Spleen (tissue), 13 donors: ENCODE results near the gene IMPACT. TPM values are rescaled to one million over a fixed set of nuclear protein-coding genes. Genes with fewer than 3 reads are reported as not detected.

Source experiments
- DNase-seq: peaks from one replicate; pipeline ENCODE4 v3.0.0-alpha.2; 2020
- H3K27ac ChIP-seq, 8 donors: fragments of 200-600 bp; sonication (generic) in 7 of 8; 1 replicate in 4 of 8; 2 replicates in 4 of 8; pipeline versions ENCODE4 v1.5.0 to v1.8.0; 2016 to 2021; ENCODE audit warnings: inconsistent platforms in 4 of 8, mild to moderate bottlenecking in 4 of 8, moderate library complexity in 1 of 8
- H3K27me3 ChIP-seq, 7 donors: fragments of 200-600 bp; sonication (generic) in 6 of 7; replicated peaks in 1 of 7; 1 replicate in 4 of 7; 2 replicates in 3 of 7; pipeline versions ENCODE4 v1.5.0 to v1.8.0; 2016 to 2021; ENCODE audit warnings: inconsistent platforms in 3 of 7, mild to moderate bottlenecking in 1 of 7
- H3K36me3 ChIP-seq, 6 donors: fragments of 200-600 bp; sonication (generic) in 5 of 6; 1 replicate in 4 of 6; 2 replicates in 2 of 6; pipeline versions ENCODE4 v1.5.0 to v1.8.0; 2016 to 2021; ENCODE audit warnings: inconsistent platforms in 2 of 6
- H3K4me1 ChIP-seq, 6 donors: fragments of 200-600 bp; sonication (generic) in 5 of 6; 1 replicate in 3 of 6; 2 replicates in 3 of 6; pipeline versions ENCODE4 v1.5.0 to v1.8.0; 2016 to 2021; ENCODE audit warnings: inconsistent platforms in 3 of 6
- H3K4me3 ChIP-seq, 8 donors: fragments of 200-600 bp; sonication (generic) in 7 of 8; 1 replicate in 4 of 8; 2 replicates in 4 of 8; pipeline versions ENCODE4 v1.5.0 to v1.8.0; 2016 to 2021; ENCODE audit warnings: inconsistent platforms in 4 of 8, mild to moderate bottlenecking in 4 of 8, moderate library complexity in 2 of 8
- H3K9me3 ChIP-seq, 8 donors: fragments of 200-600 bp; sonication (generic) in 7 of 8; 1 replicate in 4 of 8; 2 replicates in 4 of 8; pipeline versions ENCODE4 v1.5.0 to v1.8.0; 2016 to 2021; ENCODE audit warnings: inconsistent platforms in 4 of 8
- CTCF ChIP-seq, 11 experiments: fragments of 200-600 bp in 7 of 11; fragments of 450-650 bp in 4 of 11; sonication (generic) in 4 of 11; IDR thresholded peaks in 8 of 11; conservative IDR thresholded peaks in 3 of 11; 1 replicate in 7 of 11; 2 replicates in 4 of 11; pipeline versions ENCODE4 v1.4.0 to v1.8.0; 2016 to 2021; ENCODE audit warnings: antibody characterized with exemption in 11 of 11, inconsistent platforms in 4 of 11, mild to moderate bottlenecking in 1 of 11
- POLR2A ChIP-seq, 3 donors: fragments of 450-650 bp; IDR thresholded peaks; one replicate each; pipeline ENCODE4 v1.5.1; 2017; ENCODE audit warnings: antibody characterized with exemption in 3 of 3, mild to moderate bottlenecking in 1 of 3
- POLR2AphosphoS5 ChIP-seq, 3 donors: sonication (generic); formaldehyde crosslinking; IDR thresholded peaks; one replicate each; pipeline ENCODE4 v1.5.1; 2017; ENCODE audit warnings: antibody characterized with exemption in 3 of 3
- WGBS, 5 donors: extraction: QIAGEN DNeasy Blood & Tissue Kit in 3 of 5; methylation state at CpG; one replicate each; pipeline versions ENCODE4 v1.1.5 to v1.1.7; 2013 to 2018; 5-methylcytosine and 5-hydroxymethylcytosine counted together
- intact Hi-C: fragments of 100-400 bp; cut with DNase I; formaldehyde crosslinking; loops from one replicate; pipeline ENCODE4 v1.15.0; 2023; ENCODE audit warnings: low total_unique reads
- long read RNA-seq, 2 donors: transcript quantifications; one replicate each; lab custom pipeline, GENCODE V29; 2026
- polyA plus RNA-seq, 3 donors: library from polyadenylated mRNA; stranded (reverse); fragments of 200-250 nt; gene quantifications; one replicate each; pipeline ENCODE4 v1.2.1, GENCODE V29; 2013
- total RNA-seq, 7 donors: library from RNA; depleted of rRNA in 3 of 7; stranded (reverse); fragments of >200 nt in 3 of 7; fragmentation: NEBNext Ultra II Directional in 4 of 7; extraction: Animal tissue kit (Norgen Biotek cat#: 25700) in 4 of 7; gene quantifications; one replicate each; pipeline versions ENCODE4 v1.1.0 to v1.2.1, GENCODE V29; 2016 to 2021
- donor health status: healthy with polysubstance abuse.
- donor health status: DM: no; HTN: no; CAD: no; lungs with moderate emphysema.
- donor health status: DM: no; HTN: no; CAD: no.
- donor health status: Bipolar disorder and iron deficiency.
- donor health status: healthy.
- donor health status: DM: no; HTN: no; CAD: no.
- donor health status: DM: yes; HTN: yes; CAD: no.

The IMPACT gene
- total RNA-seq = 10 to 100 TPM; 14.6 to 36.7 (median 23.7) TPM
- polyA plus RNA-seq = 10 to 100 TPM; 10.6 to 16.7 (median 13.4) TPM
- long read RNA-seq, donor 1, transcript IMPACT-201 (11 exons, 3,792 nt) = major isoform, 11 of 12 reads
- long read RNA-seq, donor 1, partial matches to known transcripts = 0 of 12 reads
- long read RNA-seq, donor 1, other reads (novel, unspliced or antisense) = 0 of 12 reads
- long read RNA-seq, donor 2, transcript IMPACT-201 (11 exons, 3,792 nt) = major isoform, 9 of 9 reads
- long read RNA-seq, donor 2, partial matches to known transcripts = 0 of 9 reads
- long read RNA-seq, donor 2, other reads (novel, unspliced or antisense) = 0 of 9 reads

- Histone ChIP-seq H3K4me3 (peak within 1 kb of the TSS; percentile 69 to 93 (median 75)), H3K36me3 (peaks cover 0 to 20% (median 4%) of the 10 kb centered on the region in 6 donors), H3K9me3 (peaks cover 0 to 5% (median 0%) of the 10 kb centered on the region in 8 donors), H3K4me1 (peaks cover 0 to 24% (median 16%) of the 10 kb centered on the region in 6 donors), H3K27me3 (peaks cover 0 to 19% (median 0%) of the 10 kb centered on the region in 7 donors), H3K27ac (peak within 1 kb of the TSS; percentile 78 to 88 (median 86))
- peak; percentile 94 for DNase-seq
- 2 to 6% (median 2%) methylated on average over 28 to 82 of the region's 82 CpGs for WGBS, 5 donors
- TF ChIP-seq POLR2A (IDR thresholded peaks at IDR 0.05) = peak in 2 of 3 donors; percentile 14 to 37
- no peak for TF ChIP-seq CTCF (IDR thresholded peaks at IDR 0.05 in 8 of 11, conservative IDR thresholded peaks at IDR 0.05 in 3 of 11)
- peak; percentile 80 to 85 (median 85) for TF ChIP-seq POLR2AphosphoS5 (IDR thresholded peaks at IDR 0.05)
- intact Hi-C loops = no loop called here
Measured at GRCh38 chr18:24426398-24427294, at the start of gene IMPACT. Gene IMPACT (plus strand): TSS chr18:24426670. CDS start chr18:24426757, 87 bp downstream.

DNA sequence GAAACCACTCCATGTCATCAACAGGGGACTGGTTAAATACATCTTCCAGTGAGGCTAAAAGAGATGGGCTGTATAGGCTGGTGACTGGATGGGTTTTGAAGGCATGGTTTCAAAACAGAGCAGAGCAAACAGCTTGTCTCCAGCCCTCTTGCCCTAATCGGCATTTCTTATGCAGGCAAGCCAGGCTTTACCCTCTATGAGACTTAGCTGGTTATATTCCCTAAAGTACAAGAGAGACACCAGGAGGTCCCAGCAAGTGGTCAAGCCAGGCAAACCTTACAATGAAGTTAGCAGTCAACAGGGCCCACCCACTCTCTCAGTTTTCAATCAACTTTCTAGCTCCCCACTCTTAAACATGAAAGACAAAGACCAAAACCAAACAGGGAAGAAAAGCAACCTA, 47.9 kb upstream of the IMPACT start:
- Histone ChIP-seq H3K9me3 (no peaks in the 10 kb centered on the region), H3K4me3 (no peak overlapping the region), H3K27ac (no peak overlapping the region), H3K36me3 (peaks cover 0 to 34% (median 5%) of the 10 kb centered on the region in 6 donors), H3K4me1 (peaks cover 0 to 9% (median 2%) of the 10 kb centered on the region in 6 donors), H3K27me3 (no peaks in the 10 kb centered on the region)
- intact Hi-C loops = no loop called here
- TF ChIP-seq CTCF (IDR thresholded peaks at IDR 0.05 in 8 of 11, conservative IDR thresholded peaks at IDR 0.05 in 3 of 11) (no peak), POLR2AphosphoS5 (IDR thresholded peaks at IDR 0.05) (no peak), POLR2A (IDR thresholded peaks at IDR 0.05) (no peak)
- DNase-seq = no peak
- WGBS, 5 donors = 84 to 97% (median 92%) methylated on average over 1 of the region's 1 CpG

DNA sequence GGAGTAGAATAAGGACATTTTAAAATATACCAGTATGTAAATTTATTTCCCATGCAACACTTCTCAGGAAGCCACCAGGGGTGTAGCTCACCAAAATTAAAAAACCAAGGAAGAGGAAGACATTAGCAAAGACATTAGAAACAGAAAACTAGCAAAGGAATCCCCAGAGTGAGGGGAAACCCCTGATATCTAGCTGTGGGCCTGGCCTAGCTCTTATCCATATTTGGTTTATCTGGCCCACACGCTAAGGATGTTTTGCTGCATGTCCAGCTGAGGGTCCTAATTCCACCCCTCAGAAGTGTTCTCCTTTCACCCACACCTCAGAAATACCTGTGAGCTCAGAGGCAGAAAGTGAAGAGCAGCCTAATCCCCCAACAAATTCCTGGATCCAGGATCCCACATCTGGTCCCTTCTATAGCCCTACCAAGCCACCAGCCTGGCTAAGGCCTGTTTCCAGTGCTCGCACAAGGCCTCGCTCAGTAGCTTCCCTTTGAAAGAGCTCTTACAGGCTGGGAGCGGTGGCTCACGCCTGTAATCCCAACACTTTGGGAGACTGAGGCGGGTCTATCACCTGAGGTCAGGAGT, 46.2 kb upstream of the IMPACT start:
- Histone ChIP-seq H3K4me1 (peaks cover 0 to 9% (median 2%) of the 10 kb centered on the region in 6 donors), H3K4me3 (no peak overlapping the region), H3K27ac (no peak overlapping the region), H3K27me3 (no peaks in the 10 kb centered on the region), H3K36me3 (peaks cover 0 to 22% (median 5%) of the 10 kb centered on the region in 6 donors), H3K9me3 (no peaks in the 10 kb centered on the region)
- no peak for TF ChIP-seq POLR2AphosphoS5 (IDR thresholded peaks at IDR 0.05)
- TF ChIP-seq POLR2A (IDR thresholded peaks at IDR 0.05) = no peak
- TF ChIP-seq CTCF (IDR thresholded peaks at IDR 0.05 in 8 of 11, conservative IDR thresholded peaks at IDR 0.05 in 3 of 11) = no peak
- DNase-seq = no peak
- 87 to 95% (median 94%) methylated on average over 5 to 6 of the region's 6 CpGs for WGBS, 5 donors
- intact Hi-C loops = no loop called here
